WERI-Rb-1 (cell line): ENCODE measurements around the gene POU3F3.

Source experiments
- DNase-seq: peaks from one replicate; pipeline ENCODE4 v3.0.0-alpha.2; 2020
- H3K27ac ChIP-seq: fragments of 250-450 bp; sonication (Bioruptor Pico); 2 replicates; pipeline ENCODE4 v1.5.1; 2020; ENCODE audit warnings: mild to moderate bottlenecking, moderate library complexity
- H3K27me3 ChIP-seq: fragments of 250-450 bp; sonication (Bioruptor Pico); 2 replicates; pipeline ENCODE4 v1.5.1; 2021; ENCODE audit warnings: mild to moderate bottlenecking, low read depth, moderate library complexity; ENCODE audit not compliant: insufficient read depth, severe bottlenecking
- H3K36me3 ChIP-seq: fragments of 250-450 bp; sonication (Bioruptor Pico); 2 replicates; pipeline ENCODE4 v1.5.1; 2020; ENCODE audit warnings: mild to moderate bottlenecking, moderate library complexity
- H3K4me3 ChIP-seq: 2 replicates; pipeline ENCODE4 v1.5.1; 2011; ENCODE audit warnings: low read depth, mild to moderate bottlenecking, control low read depth, low read length
- H3K9me3 ChIP-seq: fragments of 250-450 bp; sonication (Bioruptor Pico); 2 replicates; pipeline ENCODE4 v1.5.1; 2021; ENCODE audit warnings: mild to moderate bottlenecking, moderate library complexity; ENCODE audit not compliant: severe bottlenecking
- CTCF ChIP-seq: IDR thresholded peaks from 2 replicates; pipeline ENCODE4 v1.5.1; 2011; ENCODE audit warnings: low read depth, mild to moderate bottlenecking, control low read depth, inconsistent platforms, low read length

The POU3F3 gene

GRCh38 chr2:104870100-104870975 is 16.4 kb downstream of the POU3F3 start:
- Histone ChIP-seq H3K36me3 (no peaks in the 10 kb centered on the region), H3K27ac (no peak overlapping the region), H3K4me3 (no peak overlapping the region), H3K9me3 (no peaks in the 10 kb centered on the region), H3K27me3 (peaks cover 97% of the 10 kb centered on the region)
- no peak for TF ChIP-seq CTCF
- DNase-seq: no peak

GRCh38 chr2:104871649-104871971 is 17.7 kb downstream of the POU3F3 start:
- Histone ChIP-seq H3K4me3 (no peak overlapping the region), H3K36me3 (no peaks in the 10 kb centered on the region), H3K9me3 (no peaks in the 10 kb centered on the region), H3K27ac (no peak overlapping the region), H3K27me3 (peaks cover 97% of the 10 kb centered on the region)
- no peak for TF ChIP-seq CTCF
- no peak for DNase-seq

- no peaks in the 10 kb centered on the region for H3K9me3 ChIP-seq
- no peak for TF ChIP-seq CTCF
- no peak overlapping the region for H3K27ac ChIP-seq
- DNase-seq: no peak
- H3K4me3 ChIP-seq: no peak overlapping the region
- no peaks in the 10 kb centered on the region for H3K36me3 ChIP-seq
- H3K27me3 ChIP-seq: peaks cover 97% of the 10 kb centered on the region
Observed at GRCh38 chr2:104871972-104872865, 18.3 kb downstream of the POU3F3 start.

- Histone ChIP-seq H3K27ac (no peak overlapping the region), H3K27me3 (peaks cover 94% of the 10 kb centered on the region), H3K4me3 (peak overlapping the region; percentile 29), H3K36me3 (no peaks in the 10 kb centered on the region), H3K9me3 (no peaks in the 10 kb centered on the region)
- peak; percentile 51 for DNase-seq
- peak; percentile 62 for TF ChIP-seq CTCF
Observed at GRCh38 chr2:104872866-104873688, 19.2 kb downstream of the POU3F3 start.

- TF ChIP-seq CTCF: no peak
- Histone ChIP-seq H3K27me3 (peaks cover 94% of the 10 kb centered on the region), H3K4me3 (no peak overlapping the region), H3K27ac (no peak overlapping the region), H3K36me3 (no peaks in the 10 kb centered on the region), H3K9me3 (no peaks in the 10 kb centered on the region)
- no peak for DNase-seq
Observed at GRCh38 chr2:104873689-104874054, 19.8 kb downstream of the POU3F3 start.
